Measurements from ENCODE around the gene METTL13.

METTL13 gene

GRCh38 chr1:171781176-171781875 lies at the start of gene METTL13:
Gene METTL13, plus strand, starts transcription at chr1:171781660. Its CDS starts 308 bp downstream, at chr1:171781968.
- peak; percentile 98 for DNase-seq

GRCh38 chr1:171736196-171736595 lies 45.3 kb upstream of the METTL13 start:
- no peak for DNase-seq

- no peak for DNase-seq
Measured at GRCh38 chr1:171738911-171739310, 42.5 kb upstream of the METTL13 start.

- DNase-seq, result no peak
Measured at GRCh38 chr1:171739656-171740055, 41.8 kb upstream of the METTL13 start.

- no peak for DNase-seq
Measured at GRCh38 chr1:171740356-171740863, 41.0 kb upstream of the METTL13 start.

GRCh38 chr1:171740987-171741871 lies 40.2 kb upstream of the METTL13 start:
- DNase-seq, result peak; percentile 26

- peak; percentile 82 to 83 for DNase-seq
Measured at GRCh38 chr1:171741872-171742576, 39.4 kb upstream of the METTL13 start, which contains the start of gene VAMP4. Gene VAMP4, minus strand, starts transcription at chr1:171742065. Its CDS starts 3,651 bp downstream, at chr1:171738414.

GRCh38 chr1:171742577-171742922 lies 38.9 kb upstream of the METTL13 start:
- peak; percentile 7 to 15 for DNase-seq

GRCh38 chr1:171743081-171743870 lies 38.2 kb upstream of the METTL13 start:
- peak; percentile 8 to 10 for DNase-seq

- DNase-seq, result no peak
Measured at GRCh38 chr1:171744986-171745385, 36.5 kb upstream of the METTL13 start.

GRCh38 chr1:171748651-171749050 lies 32.8 kb upstream of the METTL13 start:
- DNase-seq, result no peak

GRCh38 chr1:171751221-171751620 lies 30.2 kb upstream of the METTL13 start:
- DNase-seq, result no peak

- DNase-seq, result no peak
Measured at GRCh38 chr1:171753182-171753581, 28.3 kb upstream of the METTL13 start.

- DNase-seq, result no peak
Measured at GRCh38 chr1:171753685-171754352, 27.6 kb upstream of the METTL13 start.

- no peak for DNase-seq
Measured at GRCh38 chr1:171754353-171754705, 27.1 kb upstream of the METTL13 start.

- DNase-seq, result no peak
Measured at GRCh38 chr1:171754971-171755370, 26.5 kb upstream of the METTL13 start.

GRCh38 chr1:171756856-171757255 lies 24.6 kb upstream of the METTL13 start:
- DNase-seq, result no peak

- DNase-seq, result no peak
Measured at GRCh38 chr1:171758011-171758410, 23.4 kb upstream of the METTL13 start.

GRCh38 chr1:171762143-171762563 lies 19.3 kb upstream of the METTL13 start:
- no peak for DNase-seq

- DNase-seq, result no peak
Measured at GRCh38 chr1:171763764-171764163, 17.7 kb upstream of the METTL13 start.

- no peak for DNase-seq
Measured at GRCh38 chr1:171769171-171769570, 12.3 kb upstream of the METTL13 start.

- no peak for DNase-seq
Measured at GRCh38 chr1:171769754-171770153, 11.7 kb upstream of the METTL13 start.

Measured in activated CD4-positive, alpha-beta T cell treated with anti-CD3 and anti-CD28 coated beads, Interleukin-2, amount 50 U/mL, for 4 hours (primary cell).